Neural progenitor cell (in vitro differentiated cells): ENCODE results near the gene ATXN7L2.

Source experiments
- EZH2 ChIP-seq: fragments of 200-600 bp; sonication (generic); IDR thresholded peaks from 2 replicates; pipeline ENCODE4 v1.6.1; 2017; ENCODE audit warnings: antibody characterized with exemption, mild to moderate bottlenecking, moderate library complexity
- EZH2phosphoT487 ChIP-seq: fragments of 200-600 bp; sonication (generic); IDR thresholded peaks from 2 replicates; pipeline ENCODE4 v1.6.1; 2017; ENCODE audit warnings: antibody characterized with exemption
- TF ChIP-seq, protein P1 (sequence below): fragments of 200-600 bp; sonication (generic); IDR thresholded peaks from 2 replicates; pipeline ENCODE4 v1.5.1; 2017; ENCODE audit warnings: antibody characterized with exemption, mild to moderate bottlenecking

DNA sequence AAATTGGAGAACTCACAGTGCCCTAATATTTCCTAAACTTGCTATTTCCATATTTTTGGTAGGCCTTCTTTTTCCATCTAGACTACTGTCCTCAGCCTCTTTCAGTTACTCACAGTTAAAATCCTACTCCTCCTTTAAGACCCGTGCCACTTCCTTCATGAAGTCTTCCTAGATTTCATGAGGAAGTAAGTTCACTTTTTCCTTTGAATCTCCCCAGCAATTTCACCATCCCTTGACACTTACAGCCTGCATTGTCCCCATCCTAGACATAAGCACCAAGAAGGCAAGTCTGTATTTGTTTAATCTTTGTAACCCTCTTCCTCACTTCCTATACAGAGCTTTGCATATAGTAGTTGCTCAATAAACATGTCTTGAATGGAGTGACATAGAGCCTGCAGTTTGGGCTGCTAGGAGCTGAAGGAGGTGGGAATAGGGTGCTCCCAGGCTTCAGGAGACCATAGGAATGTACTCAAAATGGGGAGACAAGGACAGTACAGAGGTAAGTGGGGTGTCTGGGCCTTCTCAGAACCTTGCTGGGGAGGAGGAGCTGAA, 50.7 kb downstream of the ATXN7L2 start:
- TF ChIP-seq, protein P1, sequence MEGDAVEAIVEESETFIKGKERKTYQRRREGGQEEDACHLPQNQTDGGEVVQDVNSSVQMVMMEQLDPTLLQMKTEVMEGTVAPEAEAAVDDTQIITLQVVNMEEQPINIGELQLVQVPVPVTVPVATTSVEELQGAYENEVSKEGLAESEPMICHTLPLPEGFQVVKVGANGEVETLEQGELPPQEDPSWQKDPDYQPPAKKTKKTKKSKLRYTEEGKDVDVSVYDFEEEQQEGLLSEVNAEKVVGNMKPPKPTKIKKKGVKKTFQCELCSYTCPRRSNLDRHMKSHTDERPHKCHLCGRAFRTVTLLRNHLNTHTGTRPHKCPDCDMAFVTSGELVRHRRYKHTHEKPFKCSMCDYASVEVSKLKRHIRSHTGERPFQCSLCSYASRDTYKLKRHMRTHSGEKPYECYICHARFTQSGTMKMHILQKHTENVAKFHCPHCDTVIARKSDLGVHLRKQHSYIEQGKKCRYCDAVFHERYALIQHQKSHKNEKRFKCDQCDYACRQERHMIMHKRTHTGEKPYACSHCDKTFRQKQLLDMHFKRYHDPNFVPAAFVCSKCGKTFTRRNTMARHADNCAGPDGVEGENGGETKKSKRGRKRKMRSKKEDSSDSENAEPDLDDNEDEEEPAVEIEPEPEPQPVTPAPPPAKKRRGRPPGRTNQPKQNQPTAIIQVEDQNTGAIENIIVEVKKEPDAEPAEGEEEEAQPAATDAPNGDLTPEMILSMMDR: no peak
- TF ChIP-seq EZH2 (no peak), EZH2phosphoT487 (no peak)
